Left ventricle myocardium superior (tissue), 1 donor: ENCODE measurements around the gene TSPAN14. TPM values are rescaled to one million over a fixed set of nuclear protein-coding genes. Genes with fewer than 3 reads are reported as not detected.

Experiments
- total RNA-seq: library from RNA; stranded (reverse); fragmentation: NEBNext Ultra II Directional; extraction: Animal tissue kit (Norgen Biotek cat#: 25700); gene quantifications from one replicate; pipeline ENCODE4 v1.2.1, GENCODE V29; 2021
- donor health status: DM: no; HTN: yes; CAD: no; lungs with severe emphysema.

TSPAN14 gene
- total RNA-seq, 1 donor from 2014 or later, result 41.2 TPM

Other genes starting within 250 kb of the TSPAN14 start
- gene ANXA11, start 248.8 kb upstream of the TSPAN14 start, total RNA-seq, result 405 TPM
- not detected for gene MAT1A, start 164.7 kb upstream of the TSPAN14 start, total RNA-seq
- not detected for gene DYDC1, start 97.6 kb upstream of the TSPAN14 start, total RNA-seq
- not detected for gene DYDC2, start 97.5 kb upstream of the TSPAN14 start, total RNA-seq
- 119 TPM for gene PRXL2A, start 45.8 kb upstream of the TSPAN14 start, total RNA-seq
- not detected for gene SH2D4B, start 83.6 kb downstream of the TSPAN14 start, total RNA-seq